Gastrocnemius medialis (tissue), 4 donors: ENCODE measurements around the gene ENO1. TPM values are rescaled to one million over a fixed set of nuclear protein-coding genes. Genes with fewer than 3 reads are reported as not detected.
A peak's percentile ranks its signal among the peaks of the same experiment; 100 is the strongest.

Source experiments
- ATAC-seq, 2 donors: fragments of 150-250 bp; one replicate each; pipeline ENCODE4 v1.9.1; 2016
- DNase-seq, 2 donors: peaks; one replicate each; pipeline ENCODE4 v3.0.0-alpha.2; 2019
- H3K27ac ChIP-seq, 4 donors: fragments of 200-600 bp; sonication (generic); 1 replicate in 1 of 4; 2 replicates in 3 of 4; pipeline ENCODE4 v1.5.1; 2016 to 2018; ENCODE audit warnings: mild to moderate bottlenecking in 2 of 4, moderate library complexity in 1 of 4
- H3K27me3 ChIP-seq, 3 donors: fragments of 200-600 bp; sonication (generic) in 2 of 3; 1 replicate in 1 of 3; 2 replicates in 2 of 3; pipeline versions ENCODE4 v1.5.1 to v1.6.0; 2016 to 2019; ENCODE audit warnings: mild to moderate bottlenecking in 1 of 3, moderate library complexity in 1 of 3
- H3K36me3 ChIP-seq, 2 donors: fragments of 200-600 bp; sonication (generic) in 1 of 2; one replicate each; pipeline ENCODE4 v1.5.1; 2017 to 2018
- H3K4me1 ChIP-seq, 2 donors: fragments of 200-600 bp; sonication (generic) in 1 of 2; one replicate each; pipeline ENCODE4 v1.5.1; 2016 to 2017; ENCODE audit warnings: mild to moderate bottlenecking in 2 of 2
- H3K4me3 ChIP-seq, 4 donors: fragments of 200-600 bp; sonication (generic) in 3 of 4; 1 replicate in 1 of 4; 2 replicates in 3 of 4; pipeline ENCODE4 v1.5.1; 2016 to 2019; ENCODE audit warnings: mild to moderate bottlenecking in 2 of 4
- H3K9me3 ChIP-seq, 3 donors: fragments of 200-600 bp; sonication (generic) in 2 of 3; 1 replicate in 1 of 3; 2 replicates in 2 of 3; pipeline ENCODE4 v1.5.1; 2016 to 2019
- CTCF ChIP-seq, 5 experiments: fragments of 450-650 bp in 3 of 5; fragments of 200-600 bp in 2 of 5; sonication (generic) in 2 of 5; IDR thresholded peaks in 4 of 5; conservative IDR thresholded peaks in 1 of 5; 1 replicate in 4 of 5; 2 replicates in 1 of 5; pipeline ENCODE4 v1.5.1; 2016 to 2019; ENCODE audit warnings: antibody characterized with exemption in 5 of 5, mild to moderate bottlenecking in 3 of 5, moderate library complexity in 3 of 5
- POLR2A ChIP-seq, 2 donors: fragments of 450-650 bp; IDR thresholded peaks; one replicate each; pipeline ENCODE4 v1.6.1; 2017; ENCODE audit warnings: antibody characterized with exemption in 2 of 2, mild to moderate bottlenecking in 2 of 2, moderate library complexity in 2 of 2
- in situ Hi-C, 4 donors: fragments of 200-750 bp; cut with MboI; loops; one replicate each; pipeline versions ENCODE4 v1.15.0 to v1.8.0; 2017; ENCODE audit warnings: low sequenced_read_pairs in 4 of 4
- intact Hi-C: fragments of 100-400 bp; cut with DNase I; formaldehyde crosslinking; loops from one replicate; pipeline ENCODE4 v1.15.1; 2023; ENCODE audit warnings: low total_unique reads
- total RNA-seq, 4 donors: library from RNA; depleted of rRNA; stranded (reverse); fragments of >200 nt; gene quantifications; one replicate each; pipeline versions ENCODE4 v1.1.0 to v1.2.3, GENCODE V29; 2016

The ENO1 gene
- total RNA-seq, 4 donors from 2014 or later = 112 to 354 (median 209) TPM

- no peak overlapping the region for H3K27ac ChIP-seq
- no peak for ATAC-seq
- DNase-seq = no peak
- in situ Hi-C loops (loop anchor here in 1 of 4 donors (25.0 kb wide), 1 partner anchor 126 kb away; no protein-coding TSS in a partner anchor), intact Hi-C loops (no loop called here)
- no peak overlapping the region for H3K4me3 ChIP-seq
- H3K4me1 ChIP-seq = peaks cover 15 to 41% of the 10 kb centered on the region in 2 donors
- no peaks in the 10 kb centered on the region for H3K27me3 ChIP-seq
- no peaks in the 10 kb centered on the region for H3K9me3 ChIP-seq
- no peak for TF ChIP-seq CTCF (IDR thresholded peaks at IDR 0.05 in 4 of 5, conservative IDR thresholded peaks at IDR 0.05 in 1 of 5)
- no peak for TF ChIP-seq POLR2A (IDR thresholded peaks at IDR 0.05)
- peaks cover 6 to 83% of the 10 kb centered on the region in 2 donors for H3K36me3 ChIP-seq
Observed at GRCh38 chr1:8860738-8861516, 17.6 kb downstream of the ENO1 start.

- Histone ChIP-seq H3K27ac (peak overlapping the region in 3 of 4 donors; percentile 29 to 61 (median 58)), H3K27me3 (no peaks in the 10 kb centered on the region), H3K4me1 (peaks cover 0 to 24% of the 10 kb centered on the region in 2 donors), H3K4me3 (no peak overlapping the region), H3K9me3 (no peaks in the 10 kb centered on the region), H3K36me3 (peaks cover 6 to 65% of the 10 kb centered on the region in 2 donors)
- DNase-seq (no peak), ATAC-seq (peak in 1 of 2 donors; percentile 43)
- intact Hi-C loops (loop anchor here (5.0 kb wide), 1 partner anchor 128 kb away; no protein-coding TSS in a partner anchor), in situ Hi-C loops (loop anchor here (10.0 to 25.0 kb wide), 4 partner anchors 126 to 294 kb away; no protein-coding TSS in a partner anchor)
- TF ChIP-seq POLR2A (IDR thresholded peaks at IDR 0.05) (no peak), CTCF (IDR thresholded peaks at IDR 0.05 in 4 of 5, conservative IDR thresholded peaks at IDR 0.05 in 1 of 5) (peak; percentile 29 to 60 (median 56))
Observed at GRCh38 chr1:8858888-8859706, 19.4 kb downstream of the ENO1 start.

- peak in 1 of 2 donors; percentile 53 for ATAC-seq
- no peak overlapping the region for H3K4me3 ChIP-seq
- no peak for DNase-seq
- TF ChIP-seq POLR2A (IDR thresholded peaks at IDR 0.05) (no peak), CTCF (IDR thresholded peaks at IDR 0.05 in 4 of 5, conservative IDR thresholded peaks at IDR 0.05 in 1 of 5) (no peak)
- H3K36me3 ChIP-seq = peaks cover 2 to 56% of the 10 kb centered on the region in 2 donors
- peak overlapping the region; percentile 12 to 61 (median 44) for H3K27ac ChIP-seq
- no peaks in the 10 kb centered on the region for H3K9me3 ChIP-seq
- intact Hi-C loops = loop anchor here (5.0 kb wide), 1 partner anchor 129 kb away; no protein-coding TSS in a partner anchor
- in situ Hi-C loops = loop anchor here (10.0 to 25.0 kb wide), 4 partner anchors 127 to 293 kb away; no protein-coding TSS in a partner anchor
- H3K27me3 ChIP-seq = no peaks in the 10 kb centered on the region
- H3K4me1 ChIP-seq = peaks cover 0 to 24% of the 10 kb centered on the region in 2 donors
Observed at GRCh38 chr1:8858112-8858668, 20.3 kb downstream of the ENO1 start.

- H3K36me3 ChIP-seq = peaks cover 2 to 43% of the 10 kb centered on the region in 2 donors
Observed at GRCh38 chr1:8856689-8857412, 21.6 kb downstream of the ENO1 start.

More at GRCh38 chr1:8856689-8857412, 21.6 kb downstream of the ENO1 start:
- Histone ChIP-seq H3K9me3 (no peaks in the 10 kb centered on the region), H3K27me3 (no peaks in the 10 kb centered on the region), H3K4me1 (peaks cover 0 to 24% of the 10 kb centered on the region in 2 donors), H3K27ac (peak overlapping the region in 3 of 4 donors; percentile 29 to 61 (median 58)), H3K4me3 (no peak overlapping the region)
- DNase-seq = no peak
- intact Hi-C loops (loop anchor here (5.0 kb wide), 1 partner anchor 130 kb away; no protein-coding TSS in a partner anchor), in situ Hi-C loops (loop anchor here (10.0 to 25.0 kb wide), 4 partner anchors 128 to 292 kb away; no protein-coding TSS in a partner anchor)
- ATAC-seq = no peak
- TF ChIP-seq POLR2A (IDR thresholded peaks at IDR 0.05) = no peak
- no peak for TF ChIP-seq CTCF (IDR thresholded peaks at IDR 0.05 in 4 of 5, conservative IDR thresholded peaks at IDR 0.05 in 1 of 5)
